COLO668 (cell line): ENCODE data around the gene SYPL1.

Experiments
- DNase-seq: peaks from one replicate; lab custom pipeline; 2025; ENCODE audit not compliant: unreplicated experiment; lab: John Stamatoyannopoulos, UW

Gene SYPL1

GRCh38 chr7:106068986-106069385 lies 43.1 kb downstream of the SYPL1 start:
- no peak for DNase-seq

GRCh38 chr7:106068538-106068961 lies 43.6 kb downstream of the SYPL1 start:
- DNase-seq = no peak

GRCh38 chr7:106067678-106068077 lies 44.4 kb downstream of the SYPL1 start:
- DNase-seq = no peak

GRCh38 chr7:106065575-106066500 lies 46.3 kb downstream of the SYPL1 start:
- no peak for DNase-seq

DNA sequence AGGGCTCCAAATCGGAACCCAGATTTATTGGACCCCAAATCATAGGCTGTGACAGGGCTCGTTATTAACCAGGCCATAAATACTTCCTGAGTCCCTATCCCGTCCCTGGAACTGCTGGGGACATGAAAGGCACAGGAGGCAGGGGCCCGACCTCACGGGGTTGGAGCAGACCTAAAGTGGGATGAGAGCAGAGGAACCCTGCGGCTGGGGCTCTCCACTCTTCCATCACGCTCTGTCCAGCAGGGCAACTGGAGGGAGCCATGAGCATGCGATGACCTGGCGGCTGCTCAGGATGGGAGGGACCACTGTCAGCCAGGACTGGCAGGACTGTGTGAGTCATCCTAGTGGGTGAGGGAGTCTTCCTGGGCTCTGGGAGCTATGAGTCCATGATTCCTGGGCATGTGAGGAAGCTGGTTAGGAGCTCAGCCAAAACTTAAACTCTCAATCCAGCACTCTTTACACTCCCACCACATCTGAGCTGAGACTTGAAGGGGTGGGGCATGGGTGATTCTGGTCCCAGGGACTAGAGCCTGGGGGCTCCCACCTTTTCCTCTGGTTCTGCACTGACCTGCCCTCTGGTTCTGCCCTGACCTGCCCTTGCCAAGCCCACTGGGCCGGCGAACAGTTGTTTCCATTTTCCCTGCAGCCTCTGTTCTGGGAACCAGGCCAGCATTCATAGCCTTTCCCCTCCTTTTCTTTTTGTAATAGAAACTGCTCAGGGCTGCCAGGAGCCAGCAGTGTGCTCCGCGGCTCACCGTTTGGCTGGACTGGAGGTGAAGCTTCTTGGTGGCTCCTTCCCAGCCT lies 47.1 kb downstream of the SYPL1 start:
- peak; percentile 63 for DNase-seq

- peak; percentile 84 for DNase-seq
Measured at GRCh38 chr7:106064316-106064715, 47.8 kb downstream of the SYPL1 start.

GRCh38 chr7:106063692-106064091 lies 48.4 kb downstream of the SYPL1 start:
- DNase-seq = no peak

DNA sequence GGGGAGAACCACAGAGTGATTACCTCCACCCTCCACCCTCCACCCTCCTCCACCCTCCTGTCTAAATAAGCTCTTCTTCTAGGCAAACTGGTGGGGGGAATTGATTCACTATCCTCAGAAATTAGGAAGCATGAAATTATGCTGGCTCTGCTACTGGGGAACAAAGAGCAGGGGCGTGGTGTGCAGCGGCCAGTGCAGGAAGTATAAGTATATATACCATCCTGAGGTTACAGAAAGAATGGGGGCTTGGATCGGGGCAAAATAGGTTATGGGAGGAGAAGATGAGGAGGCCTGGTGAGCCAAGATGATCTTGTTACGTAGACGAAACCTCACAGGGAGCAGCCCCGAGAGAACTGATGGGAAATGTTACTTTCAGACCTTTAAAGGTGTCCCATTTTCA lies 49.1 kb downstream of the SYPL1 start:
- DNase-seq = peak; percentile 24

DNA sequence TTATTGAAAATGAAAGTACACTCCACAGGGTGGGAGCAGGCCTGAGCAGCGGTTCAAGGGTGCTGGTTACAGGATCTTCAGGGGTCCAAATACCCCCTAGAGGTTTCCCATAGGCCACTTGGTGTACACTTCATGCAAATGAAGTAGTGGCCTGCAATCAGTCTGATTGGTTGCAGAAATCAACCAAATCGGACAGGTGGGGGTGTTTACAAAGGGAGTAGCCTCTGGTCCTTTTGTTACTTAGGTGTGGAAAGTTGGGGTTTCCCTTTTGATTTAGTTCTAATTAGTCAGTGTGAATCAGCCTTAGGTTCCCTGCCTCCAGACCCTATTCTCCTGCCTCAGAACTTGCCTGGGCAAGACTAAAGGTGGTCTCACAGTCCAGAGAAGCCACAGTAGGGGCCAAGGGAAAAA lies 49.6 kb downstream of the SYPL1 start:
- DNase-seq = no peak

GRCh38 chr7:106062006-106062405 lies 50.1 kb downstream of the SYPL1 start:
- DNase-seq = no peak

GRCh38 chr7:106061301-106061979 lies 50.7 kb downstream of the SYPL1 start:
- DNase-seq = no peak

- no peak for DNase-seq
Measured at GRCh38 chr7:106060394-106060920, 51.7 kb downstream of the SYPL1 start.

GRCh38 chr7:106059556-106059955 lies 52.6 kb downstream of the SYPL1 start:
- no peak for DNase-seq

DNA sequence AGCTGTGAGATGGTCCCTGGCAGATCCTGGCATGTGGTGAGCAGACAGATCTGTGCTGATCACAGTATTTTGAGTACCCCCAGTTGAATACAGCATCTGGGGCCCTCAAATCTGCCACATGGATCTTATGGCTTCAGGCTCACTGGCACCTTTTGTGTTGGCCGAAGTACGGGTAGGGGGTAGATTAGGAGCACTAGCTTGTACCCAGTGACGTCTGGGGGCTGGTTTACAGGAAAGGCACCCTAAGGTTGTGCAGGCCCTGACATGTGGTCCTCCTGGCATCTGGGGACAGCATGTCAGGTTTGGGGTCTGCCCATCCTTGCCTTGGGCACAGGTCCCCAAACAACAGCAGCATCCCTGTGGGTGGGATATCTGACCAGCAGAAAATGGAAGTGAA lies 53.2 kb downstream of the SYPL1 start:
- DNase-seq = no peak

- DNase-seq = no peak
Measured at GRCh38 chr7:106057962-106058927, 53.9 kb downstream of the SYPL1 start.

DNA sequence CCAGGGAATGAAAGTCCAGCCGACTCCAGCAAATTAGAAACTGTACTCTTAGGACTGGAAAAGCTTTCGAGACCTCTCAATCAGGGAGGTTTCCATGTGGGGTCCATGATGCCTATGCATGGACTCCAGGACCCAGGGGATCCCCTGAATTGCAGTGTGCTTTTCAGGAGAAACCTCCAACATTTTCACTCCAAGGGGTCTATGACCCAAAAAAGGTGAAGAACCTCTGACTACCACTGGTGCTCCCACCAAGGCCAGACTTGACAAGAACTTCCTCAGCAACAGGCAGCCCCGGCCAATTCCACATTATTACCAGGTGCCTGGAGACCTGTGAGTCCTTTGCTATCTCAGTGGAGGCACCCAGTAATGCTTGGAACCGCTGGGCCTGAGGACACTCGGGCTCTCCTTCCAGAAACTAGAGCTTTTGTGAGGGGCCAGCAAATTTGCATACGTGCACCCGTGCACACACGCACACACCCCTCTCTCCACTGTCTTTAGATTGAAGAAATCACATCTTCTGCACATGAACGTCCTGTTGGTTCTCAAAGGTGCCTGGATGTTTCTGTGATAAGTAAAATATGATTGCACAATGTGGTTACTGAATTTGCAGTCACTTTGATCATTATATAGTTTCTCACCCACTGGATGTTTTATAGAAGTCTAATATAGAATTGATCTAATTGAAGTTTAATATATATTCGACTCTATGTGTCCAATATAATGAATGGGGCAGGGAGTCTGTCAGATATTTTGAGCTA lies 54.7 kb downstream of the SYPL1 start:
- DNase-seq = no peak

GRCh38 chr7:106056513-106057203 lies 55.5 kb downstream of the SYPL1 start:
- peak; percentile 69 for DNase-seq

DNA sequence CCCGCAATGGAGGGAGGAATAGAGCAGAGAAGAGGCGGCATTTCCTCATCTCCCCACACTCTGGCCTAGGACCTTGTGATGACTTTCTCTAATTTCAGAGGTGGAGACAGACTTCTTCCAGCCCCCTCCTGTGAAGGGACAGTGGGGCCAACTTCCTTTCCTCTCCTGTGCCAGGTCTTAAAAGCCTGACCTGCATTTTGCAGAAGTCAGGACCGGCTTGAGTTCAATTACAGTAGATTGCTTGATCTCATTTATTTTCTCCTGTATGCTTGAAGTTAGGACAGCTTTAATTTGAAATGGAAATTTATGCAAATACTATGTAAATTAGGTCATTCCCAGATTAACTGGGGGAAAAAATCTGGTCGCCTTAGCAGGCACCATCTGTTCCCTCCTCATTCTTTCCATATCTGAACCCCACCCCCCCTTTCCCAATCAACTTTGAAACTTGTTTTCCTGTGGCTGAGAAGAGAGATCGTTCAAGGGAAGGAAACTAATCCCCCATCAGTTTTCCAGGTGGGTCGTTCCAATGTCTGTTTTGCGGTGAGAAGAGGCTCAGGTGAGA lies 57.1 kb downstream of the SYPL1 start:
- DNase-seq = no peak
